ENCODE results near the gene ROR2. TPM values are rescaled to one million over a fixed set of nuclear protein-coding genes. Genes with fewer than 3 reads are reported as not detected.

Gene ROR2
- total and polyA plus RNA-seq, 2 of the 8 experiments (the other 6 are each of a cell fraction or from before 2014, with no cell fraction given): 2.7 to 4.3 TPM

DNA sequence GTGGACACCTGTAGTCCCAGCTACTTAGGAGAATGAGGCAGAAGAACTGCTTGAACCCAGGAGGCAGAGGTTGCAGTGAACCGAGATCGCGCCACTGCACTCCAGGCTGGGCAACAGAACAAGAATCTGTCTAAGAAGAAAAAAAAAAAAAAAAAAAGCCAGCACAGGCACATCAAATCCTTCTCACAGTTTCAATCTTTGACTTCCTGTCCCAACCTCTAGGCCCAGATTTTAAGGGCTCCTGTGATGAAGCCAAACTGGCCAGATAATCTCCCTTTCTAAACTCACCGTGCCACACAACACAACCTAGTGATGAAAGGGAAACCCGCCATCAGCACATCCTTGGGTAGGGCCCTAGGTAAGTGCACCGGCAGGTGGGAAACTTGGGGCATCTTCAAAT lies 58.1 kb downstream of the ROR2 start (continued):
- TF ChIP-seq GABPA (IDR thresholded peaks at IDR 0.05; ENCODE audit: borderline replicate concordance, insufficient read depth, low read length) (no peak), BCL11A (IDR thresholded peaks at IDR 0.05; ENCODE audit: low read depth in 2 of 2, low read length in 2 of 2) (no peak), CREB1 (IDR thresholded peaks at IDR 0.05) (no peak), RBBP5 (IDR thresholded peaks at IDR 0.05; ENCODE audit: borderline replicate concordance, low read depth, low read length) (no peak), POLR2AphosphoS5 (IDR thresholded peaks at IDR 0.05; ENCODE audit: low read depth, low read length) (no peak), POLR2A (IDR thresholded peaks at IDR 0.05; ENCODE audit: control extremely low read depth in 1 of 2, low read depth in 2 of 2, low read length in 2 of 2) (no peak), KDM5A (IDR thresholded peaks at IDR 0.05; ENCODE audit: low read length) (no peak), JUND (IDR thresholded peaks at IDR 0.05; ENCODE audit: low read length) (no peak), TAF1 (IDR thresholded peaks at IDR 0.05; ENCODE audit: low read depth, low read length) (no peak)

Data from H1 (cell line).